AG20443 (cell line): ENCODE data around the gene OR1E2.
"Not testable (repeated sequence)": the region's sequence is repeated elsewhere in the genome, so short reads cannot be mapped to it uniquely, and the experiment has no call there.

ENCODE experiments used
- DNase-seq: peaks from one replicate; pipeline ENCODE4 v3.0.0; 2012; ENCODE audit warnings: low spot score, mixed read lengths

OR1E2 gene

GRCh38 chr17:3397801-3398200, 35.8 kb downstream of the OR1E2 start:
- not testable (repeated sequence) for DNase-seq

- no peak for DNase-seq
Observed at GRCh38 chr17:3389791-3390190, 43.9 kb downstream of the OR1E2 start.

DNA sequence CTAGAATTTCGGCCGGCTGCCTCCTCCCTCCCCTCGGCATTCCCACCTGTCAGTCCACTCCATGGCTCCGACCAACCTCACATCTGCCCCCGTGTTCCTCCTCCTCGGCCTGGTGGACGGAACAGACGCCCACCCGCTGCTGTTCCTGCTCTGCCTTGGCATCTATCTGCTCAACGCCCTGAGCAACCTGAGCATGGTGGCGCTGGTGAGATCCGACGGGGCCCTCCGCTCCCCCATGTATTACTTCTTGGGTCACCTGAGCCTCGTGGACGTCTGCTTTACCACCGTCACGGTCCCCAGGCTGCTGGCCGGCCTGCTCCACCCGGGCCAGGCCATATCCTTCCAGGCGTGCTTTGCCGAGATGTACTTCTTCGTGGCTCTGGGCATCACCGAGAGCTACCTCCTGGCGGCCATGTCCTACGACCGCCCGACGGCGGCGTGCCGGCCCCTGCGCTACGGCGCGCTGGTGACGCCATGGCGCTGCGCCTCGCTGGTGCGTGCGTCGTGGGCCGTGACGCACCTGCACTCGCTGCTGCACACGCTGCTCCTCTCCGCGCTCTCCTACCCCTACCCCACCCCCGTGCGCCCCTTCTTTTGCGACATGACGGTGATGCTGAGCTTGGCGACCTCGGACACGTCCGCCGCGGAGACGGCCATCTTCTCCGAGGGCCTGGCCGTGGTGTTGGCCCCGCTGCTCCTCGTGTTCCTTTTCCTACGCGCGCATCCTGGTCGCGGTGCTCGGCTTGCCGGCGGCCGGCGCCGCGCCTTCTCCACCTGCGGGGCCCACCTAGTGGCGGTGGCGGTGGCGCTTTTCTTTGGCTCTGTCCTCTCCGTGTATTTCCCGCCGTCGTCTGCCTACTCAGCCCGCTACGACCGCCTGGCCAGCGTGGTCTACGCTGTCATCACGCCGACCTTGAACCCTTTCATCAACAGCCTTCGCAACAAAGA, 47.5 kb downstream of the OR1E2 start, which contains the start of gene OR3A2:
Gene OR3A2, minus strand, starts transcription at position 440 of the 948 bp plus-strand sequence.
- DNase-seq, result no peak
